GM18502 (cell line): Measurements from ENCODE around the gene ZNF775.

Experiments used
- ATAC-seq: cut with Tn5 transposase; IDR thresholded peaks from one replicate; pipeline ENCODE4 v1.9.1; 2021; ENCODE audit warnings: mild to moderate bottlenecking; ENCODE audit not compliant: unreplicated experiment, poor library complexity

Gene ZNF775

GRCh38 chr7:150399421-150400007, 20.4 kb downstream of the ZNF775 start:
- ATAC-seq: no peak

- ATAC-seq: no peak
Measured at GRCh38 chr7:150400008-150400787, 21.1 kb downstream of the ZNF775 start.

- ATAC-seq: no peak
Measured at GRCh38 chr7:150400788-150401423, 21.8 kb downstream of the ZNF775 start.

GRCh38 chr7:150401424-150401790, 22.3 kb downstream of the ZNF775 start:
- no peak for ATAC-seq

GRCh38 chr7:150401861-150402631, 22.9 kb downstream of the ZNF775 start:
- no peak for ATAC-seq

- no peak for ATAC-seq
Measured at GRCh38 chr7:150402671-150403321, 23.7 kb downstream of the ZNF775 start.

- ATAC-seq: no peak
Measured at GRCh38 chr7:150403376-150404171, 24.4 kb downstream of the ZNF775 start.

GRCh38 chr7:150404172-150404804, 25.2 kb downstream of the ZNF775 start:
- no peak for ATAC-seq

GRCh38 chr7:150404805-150405583, 25.9 kb downstream of the ZNF775 start:
- peak; percentile 51 for ATAC-seq

- no peak for ATAC-seq
Measured at GRCh38 chr7:150405584-150406311, 26.6 kb downstream of the ZNF775 start.

- ATAC-seq: no peak
Measured at GRCh38 chr7:150406312-150406566, 27.1 kb downstream of the ZNF775 start.

GRCh38 chr7:150406567-150407421, 27.7 kb downstream of the ZNF775 start:
- peak; percentile 61 for ATAC-seq

GRCh38 chr7:150407588-150408392, 28.7 kb downstream of the ZNF775 start:
- ATAC-seq: no peak

- no peak for ATAC-seq
Measured at GRCh38 chr7:150408393-150409299, 29.5 kb downstream of the ZNF775 start.

- no peak for ATAC-seq
Measured at GRCh38 chr7:150409300-150410030, 30.3 kb downstream of the ZNF775 start.
